Spinal cord (tissue), 10 donors: ENCODE measurements around the gene OMA1. TPM values are rescaled to one million over a fixed set of nuclear protein-coding genes. Genes with fewer than 3 reads are reported as not detected.

Experiments used
- DNase-seq, 6 donors: peaks; one replicate each; pipeline versions ENCODE4 v3.0.0 to v3.0.0-alpha.2; 2013 to 2015; ENCODE audit warnings: low spot score in 6 of 6, low read depth in 4 of 6
- H3K27ac ChIP-seq: one replicate; pipeline ENCODE4 v1.5.1; 2013; ENCODE audit warnings: low read depth, low read length, control low read depth
- H3K27me3 ChIP-seq: one replicate; pipeline ENCODE4 v1.6.1; 2013; ENCODE audit warnings: low read length; ENCODE audit not compliant: control insufficient read depth, insufficient read depth
- H3K36me3 ChIP-seq: one replicate; pipeline ENCODE4 v1.6.1; 2013; ENCODE audit warnings: low read length; ENCODE audit not compliant: control insufficient read depth, insufficient read depth
- H3K4me1 ChIP-seq: one replicate; pipeline ENCODE4 v1.6.1; 2013; ENCODE audit warnings: low read length; ENCODE audit not compliant: control insufficient read depth, insufficient read depth
- H3K4me3 ChIP-seq: one replicate; pipeline ENCODE4 v1.5.1; 2013; ENCODE audit warnings: low read depth, low read length, control low read depth
- H3K9me3 ChIP-seq: one replicate; pipeline ENCODE4 v1.6.1; 2013; ENCODE audit warnings: low read length; ENCODE audit not compliant: control insufficient read depth, insufficient read depth
- WGBS: methylation state at CpG from one replicate; pipeline ENCODE4 v1.1.5; 2013; ENCODE audit warnings: missing lambda C conversion rate; ENCODE audit not compliant: insufficient coverage; 5-methylcytosine and 5-hydroxymethylcytosine counted together
- polyA plus RNA-seq, 2 donors: library from polyadenylated mRNA; unstranded; fragments of 120-200 nt; gene quantifications; one replicate each; pipeline ENCODE4 v1.2.1, GENCODE V29; 2013; ENCODE audit not compliant: insufficient read length in 2 of 2
- total RNA-seq, 2 donors: library from RNA; depleted of rRNA in 1 of 2; stranded (reverse); fragments of 120-200 nt in 1 of 2; fragments of >200 nt in 1 of 2; gene quantifications; one replicate each; pipeline versions ENCODE4 v1.2.3 to v1.2.4, GENCODE V29; 2013 to 2014
- donor health status: healthy.

Gene OMA1
- total and polyA plus RNA-seq, 4 donors: 11.3 to 48.0 (median 21.7) TPM

DNA sequence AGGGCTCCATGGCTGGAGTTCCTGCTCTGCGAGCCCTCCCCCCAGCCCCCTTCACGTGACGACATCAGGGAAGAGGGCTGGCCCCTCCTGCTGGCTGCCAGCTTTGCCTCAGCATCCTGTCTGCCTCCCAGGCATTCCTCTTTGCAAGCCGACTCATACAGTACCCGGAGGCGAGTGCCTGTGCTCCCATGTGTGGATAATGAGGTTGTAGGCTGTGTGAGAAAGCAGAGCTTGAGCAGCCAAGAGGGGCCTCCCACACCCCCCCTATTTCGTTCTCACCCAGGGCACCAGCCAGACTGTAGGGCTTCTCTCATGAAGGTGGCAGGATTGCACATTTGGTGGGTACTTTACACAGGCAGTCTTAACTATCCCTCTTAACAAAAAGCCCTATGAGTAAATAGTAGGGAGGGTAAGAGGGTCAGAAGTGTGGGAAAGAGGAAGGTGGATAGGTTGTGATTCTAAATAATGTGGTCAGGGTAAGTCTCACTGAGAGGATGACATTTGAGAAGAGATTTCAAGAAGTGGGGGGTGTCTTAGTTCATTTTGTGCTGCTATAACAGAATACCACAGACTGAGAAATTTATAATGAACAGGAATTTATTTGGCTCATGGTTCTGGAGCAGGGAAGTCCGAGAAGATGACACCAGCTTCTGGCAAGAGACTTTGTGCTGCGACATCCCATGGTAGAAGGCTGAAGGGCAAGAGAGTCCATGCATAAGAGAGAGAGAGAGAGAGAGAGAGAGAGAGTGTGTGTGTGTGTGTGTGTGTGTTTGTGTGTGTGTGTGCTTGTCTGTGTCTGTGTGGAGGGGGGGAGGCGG is 113.5 kb downstream of the OMA1 start:
- Histone ChIP-seq H3K4me3 (no peak overlapping the region), H3K9me3 (no peaks in the 10 kb centered on the region), H3K4me1 (peaks cover 6% of the 10 kb centered on the region), H3K27me3 (no peaks in the 10 kb centered on the region), H3K36me3 (no peaks in the 10 kb centered on the region), H3K27ac (no peak overlapping the region)
- WGBS: 39% methylated on average over 4 of the region's 10 CpGs
- DNase-seq: peak in 3 of 6 donors; percentile 7 to 84 (median 80)

DNA sequence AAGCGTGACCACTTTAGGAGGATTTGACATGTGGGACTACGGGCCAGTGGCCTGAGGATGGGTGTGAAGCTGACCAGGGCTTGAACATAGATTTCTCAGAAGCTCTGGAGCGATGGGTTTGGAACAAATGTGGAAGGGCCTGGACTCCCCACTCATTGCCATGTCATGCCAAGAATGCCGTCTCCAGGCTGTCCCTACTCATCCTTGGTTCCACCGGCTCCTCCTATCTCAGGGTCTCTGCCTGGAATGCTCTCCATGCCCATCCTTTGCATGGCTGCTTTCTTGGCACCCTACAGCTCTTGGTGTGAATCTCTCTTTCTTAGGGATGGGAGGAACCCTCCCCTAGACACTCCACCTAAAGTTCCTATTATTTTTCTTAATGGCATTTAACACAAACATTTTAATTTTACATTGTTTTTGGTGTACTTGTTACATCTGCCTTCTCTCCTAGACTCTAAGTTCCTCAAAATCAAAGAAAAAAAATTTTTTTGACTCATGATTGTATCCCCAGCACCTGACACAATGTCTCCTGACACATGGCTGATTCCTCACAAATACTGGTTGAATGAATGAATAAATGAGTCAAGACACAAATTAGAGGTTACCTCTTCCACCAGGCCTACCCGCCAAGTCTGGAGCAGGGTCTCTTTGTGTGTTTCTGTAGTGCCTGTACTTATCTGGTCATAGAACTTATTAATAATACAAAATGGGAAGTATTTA is 114.5 kb downstream of the OMA1 start:
- no peaks in the 10 kb centered on the region for H3K36me3 ChIP-seq
- no peak overlapping the region for H3K27ac ChIP-seq
- H3K4me3 ChIP-seq: no peak overlapping the region
- no peak for DNase-seq
- H3K27me3 ChIP-seq: no peaks in the 10 kb centered on the region
- 100% methylated on average over 2 of the region's 6 CpGs for WGBS
- H3K4me1 ChIP-seq: peaks cover 6% of the 10 kb centered on the region
- no peaks in the 10 kb centered on the region for H3K9me3 ChIP-seq

Other genes starting within 250 kb of the OMA1 start
- gene TACSTD2, start 30.5 kb upstream of the OMA1 start, total RNA-seq: under 1 TPM; 0.11 to 0.20 TPM
- under 1 TPM; 0.25 to 0.47 TPM for gene TACSTD2, start 30.5 kb upstream of the OMA1 start, polyA plus RNA-seq
- 10 to 100 TPM; 21.3 to 45.2 TPM for gene MYSM1, start 153.3 kb upstream of the OMA1 start, total RNA-seq
- 10 to 100 TPM; 25.0 to 26.7 TPM for gene MYSM1, start 153.3 kb upstream of the OMA1 start, polyA plus RNA-seq
- 100 to 1,000 TPM; 151 to 228 TPM for gene JUN, start 237.3 kb upstream of the OMA1 start, total RNA-seq
- gene JUN, start 237.3 kb upstream of the OMA1 start, polyA plus RNA-seq: 100 to 1,000 TPM in 1 of 2 donors, 10 to 100 TPM in 1; 71.9 to 120 TPM